ENCODE results near the gene CSHL1.
"Not testable (repeated sequence)": the region's sequence is repeated elsewhere in the genome, so short reads cannot be mapped to it uniquely, and the experiment has no call there.

The CSHL1 gene

DNA sequence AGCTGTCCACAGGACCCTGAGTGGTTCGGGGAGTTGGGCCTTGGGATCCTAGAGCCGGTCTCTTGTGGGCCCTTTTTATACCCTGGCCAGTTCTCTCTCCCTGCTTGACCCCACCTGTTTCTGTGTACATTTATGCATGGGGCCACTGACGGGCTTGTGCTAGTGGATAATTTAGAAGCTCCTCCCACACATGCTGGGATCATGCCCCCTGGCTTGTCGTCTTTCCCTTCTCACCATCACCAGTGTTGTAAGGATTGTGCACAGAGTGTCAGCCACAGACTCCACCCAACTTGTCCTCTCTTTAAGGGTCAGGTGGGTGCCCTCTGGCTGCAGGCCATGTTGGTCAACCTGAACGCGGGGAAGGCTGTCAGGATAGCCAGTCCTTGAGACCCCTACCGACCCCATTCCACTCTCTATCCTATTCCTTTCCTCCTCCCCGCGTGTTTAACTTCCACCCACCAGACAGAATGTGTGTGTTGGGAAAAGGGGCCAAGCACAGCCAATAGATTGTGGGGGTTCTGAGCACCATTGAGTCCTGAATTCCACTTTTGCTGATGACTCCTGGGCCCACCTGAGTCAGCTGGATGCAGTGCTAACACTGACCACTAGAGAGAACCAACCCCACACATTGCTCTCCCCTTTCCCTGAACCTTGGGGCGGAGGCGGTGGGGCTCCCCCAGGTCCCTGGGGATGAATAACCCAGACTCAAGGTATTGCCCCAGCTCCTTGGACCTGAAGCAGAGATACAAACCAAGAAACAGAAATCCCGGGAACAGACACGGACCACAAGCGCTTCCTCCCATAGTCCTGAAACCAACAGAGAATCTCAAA lies 14.3 kb downstream of the CSHL1 start, which contains the start of gene CSH1:
CSH1 (minus strand) TSS at position 51 of the 831 bp plus-strand sequence. CDS start 63 bp downstream, outside the sequence.
- DNase-seq (ENCODE audit: extremely low spot score, insufficient read length, low read depth); FAIRE-seq: not testable (repeated sequence)

DNA sequence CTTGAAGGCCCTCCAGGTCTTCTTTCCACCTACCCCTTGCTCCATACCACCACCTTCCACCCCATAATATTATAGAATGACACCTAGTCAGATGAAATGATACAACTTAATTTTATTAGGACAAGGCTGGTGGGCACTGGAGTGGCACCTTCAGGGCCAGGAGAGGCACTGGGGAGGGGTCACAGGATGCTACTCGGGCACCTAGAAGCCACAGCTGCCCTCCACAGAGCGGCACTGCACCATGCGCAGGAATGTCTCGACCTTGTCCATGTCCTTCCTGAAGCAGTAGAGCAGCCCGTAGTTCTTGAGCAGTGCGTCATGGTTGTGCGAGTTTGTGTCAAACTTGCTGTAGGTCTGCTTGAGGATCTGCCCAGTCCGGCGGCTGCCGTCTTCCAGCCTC lies 16.2 kb downstream of the CSHL1 start:
- FAIRE-seq; DNase-seq (ENCODE audit: extremely low spot score, insufficient read length, low read depth): not testable (repeated sequence)

DNA sequence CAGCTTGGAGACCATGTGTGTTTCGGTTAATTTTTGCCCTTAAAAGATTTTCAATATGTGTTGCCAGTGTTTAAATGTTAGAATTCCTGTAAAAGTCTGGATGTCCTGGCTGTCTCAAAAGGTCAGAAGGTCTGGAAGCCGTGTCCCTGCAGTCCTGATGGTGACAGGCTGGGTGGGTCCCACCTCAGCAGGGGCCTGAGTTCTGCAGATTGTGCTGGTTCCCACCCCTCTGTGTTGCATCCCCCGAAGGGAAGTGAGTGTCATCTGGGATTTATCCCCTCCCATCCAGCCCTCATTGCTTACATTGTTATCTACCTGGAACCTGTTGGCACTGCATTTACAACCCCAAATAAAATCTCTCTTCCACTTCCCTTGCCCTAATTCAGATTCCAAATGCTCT lies 17.0 kb downstream of the CSHL1 start:
- FAIRE-seq; DNase-seq (ENCODE audit: extremely low spot score, insufficient read length, low read depth): not testable (repeated sequence)

DNA sequence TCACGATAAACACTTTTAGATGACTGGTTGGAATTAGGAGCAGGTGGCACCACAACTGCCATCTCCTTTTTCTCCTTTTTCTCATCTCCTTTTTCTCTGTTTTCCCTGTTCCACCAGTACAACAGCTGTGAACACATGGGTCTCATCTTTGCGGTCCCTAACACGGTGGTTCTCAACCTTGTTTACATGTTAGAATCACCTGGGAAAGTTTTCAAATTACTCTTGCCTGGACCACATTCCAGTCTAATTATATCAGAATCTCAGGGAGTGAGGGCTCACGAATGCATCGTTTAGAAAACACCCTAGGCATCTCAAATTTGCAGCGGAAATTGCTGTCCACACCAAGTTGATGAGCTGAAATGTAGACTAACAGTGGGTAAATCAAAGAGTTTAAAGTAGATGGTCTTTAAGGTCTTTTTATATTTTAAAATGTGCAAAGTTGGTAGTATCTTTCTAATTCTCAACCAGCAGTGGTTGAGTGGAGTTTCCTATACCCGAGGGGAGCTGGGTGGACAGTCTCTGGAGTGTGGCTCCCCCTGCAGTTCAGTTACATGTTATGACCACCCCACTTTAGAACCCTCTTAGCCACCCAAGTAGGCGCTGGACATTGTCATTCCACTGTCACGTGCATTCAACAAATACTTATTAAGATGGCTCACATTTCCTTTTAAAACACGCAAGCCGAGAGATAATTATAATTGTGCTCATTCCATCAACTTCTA lies 18.6 kb downstream of the CSHL1 start:
- FAIRE-seq; DNase-seq (ENCODE audit: extremely low spot score, insufficient read length, low read depth): not testable (repeated sequence)

DNA sequence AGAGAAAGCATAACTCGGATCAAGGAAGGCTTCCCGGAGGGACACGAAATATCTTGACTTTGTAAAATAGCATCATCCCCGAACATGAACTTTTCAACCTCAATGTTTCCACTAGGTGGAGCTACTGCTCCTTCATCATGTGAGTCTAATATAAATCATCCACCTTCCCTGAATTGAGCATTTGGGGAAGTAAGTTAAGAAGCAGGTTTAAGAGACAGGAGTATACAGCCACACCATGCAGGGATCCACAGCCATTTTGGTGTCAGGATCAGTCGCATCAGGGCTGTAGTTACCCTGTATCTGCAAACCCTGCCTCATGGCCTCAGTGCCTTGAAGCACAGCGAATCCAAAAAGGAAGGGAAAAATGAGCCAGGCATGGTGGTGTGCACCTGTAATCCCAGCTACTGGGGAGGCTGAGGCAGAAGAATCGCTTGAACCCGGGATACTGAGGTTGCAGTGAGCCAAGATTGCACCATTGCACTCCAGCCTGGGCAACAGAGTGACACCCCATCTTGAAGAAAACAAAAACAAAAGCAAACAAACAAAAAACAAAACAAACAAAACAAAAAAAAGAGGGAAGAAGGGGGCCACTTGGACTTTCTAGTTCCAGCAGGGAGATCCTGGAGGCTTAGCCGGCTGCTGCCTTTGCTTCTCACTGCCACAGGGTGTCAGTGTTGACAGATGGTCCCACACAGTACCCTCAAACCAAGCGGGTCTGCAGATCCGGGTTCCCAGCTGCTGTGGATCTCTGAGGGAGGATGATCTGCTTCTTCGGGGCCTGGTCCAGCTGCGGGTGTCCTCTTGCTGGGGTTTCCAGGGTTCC lies 21.8 kb downstream of the CSHL1 start:
- DNase-seq (ENCODE audit: extremely low spot score, insufficient read length, low read depth), result not testable (repeated sequence)

DNA sequence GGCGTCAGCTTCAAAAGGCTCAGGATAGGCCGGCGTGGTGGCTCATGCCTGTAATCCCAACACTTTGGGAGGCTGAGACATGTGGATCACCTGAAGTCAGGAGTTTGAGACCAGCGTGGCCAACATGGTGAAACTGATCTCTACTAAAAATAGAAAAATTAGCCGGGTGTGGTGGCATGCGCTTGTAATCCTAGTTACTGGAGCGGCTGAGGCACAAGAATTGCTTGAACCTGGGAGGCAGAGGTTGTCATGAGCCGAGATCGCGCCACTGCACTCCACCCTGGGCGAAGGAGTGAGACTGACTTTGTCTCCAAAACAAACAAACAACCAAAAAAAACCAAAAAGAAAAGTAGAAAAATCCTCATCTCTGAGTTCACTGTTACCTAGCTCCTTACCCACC lies 25.9 kb downstream of the CSHL1 start:
- DNase-seq (ENCODE audit: extremely low spot score, insufficient read length, low read depth); FAIRE-seq: not testable (repeated sequence)

More for the DNA sequence above, 21.8 kb downstream of the CSHL1 start:
- peak; percentile 21 for FAIRE-seq

DNA sequence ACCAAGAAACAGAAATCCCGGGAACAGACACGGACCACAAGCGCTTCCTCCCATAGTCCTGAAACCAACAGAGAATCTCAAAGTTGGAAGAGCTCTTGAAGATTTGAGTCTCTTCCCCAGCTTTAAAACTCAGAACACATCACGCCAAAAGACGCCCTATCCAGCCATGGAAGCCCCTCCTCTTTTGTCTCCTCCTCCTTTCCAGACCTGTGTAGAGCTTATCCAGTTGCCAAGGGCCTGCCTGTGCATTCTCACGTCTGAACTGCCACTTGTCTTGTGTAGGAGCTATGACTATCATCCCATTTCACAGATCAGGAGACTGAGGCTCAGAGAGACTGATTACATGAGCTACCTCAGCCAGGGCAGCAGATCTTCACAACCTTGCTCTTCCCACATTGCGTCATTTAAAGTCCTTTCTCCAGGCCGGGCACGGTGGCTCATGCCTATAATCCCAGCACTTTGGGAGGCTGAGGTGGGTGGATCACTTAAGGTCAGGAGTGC lies 28.4 kb downstream of the CSHL1 start:
- DNase-seq (ENCODE audit: extremely low spot score, insufficient read length, low read depth); FAIRE-seq: not testable (repeated sequence)

DNA sequence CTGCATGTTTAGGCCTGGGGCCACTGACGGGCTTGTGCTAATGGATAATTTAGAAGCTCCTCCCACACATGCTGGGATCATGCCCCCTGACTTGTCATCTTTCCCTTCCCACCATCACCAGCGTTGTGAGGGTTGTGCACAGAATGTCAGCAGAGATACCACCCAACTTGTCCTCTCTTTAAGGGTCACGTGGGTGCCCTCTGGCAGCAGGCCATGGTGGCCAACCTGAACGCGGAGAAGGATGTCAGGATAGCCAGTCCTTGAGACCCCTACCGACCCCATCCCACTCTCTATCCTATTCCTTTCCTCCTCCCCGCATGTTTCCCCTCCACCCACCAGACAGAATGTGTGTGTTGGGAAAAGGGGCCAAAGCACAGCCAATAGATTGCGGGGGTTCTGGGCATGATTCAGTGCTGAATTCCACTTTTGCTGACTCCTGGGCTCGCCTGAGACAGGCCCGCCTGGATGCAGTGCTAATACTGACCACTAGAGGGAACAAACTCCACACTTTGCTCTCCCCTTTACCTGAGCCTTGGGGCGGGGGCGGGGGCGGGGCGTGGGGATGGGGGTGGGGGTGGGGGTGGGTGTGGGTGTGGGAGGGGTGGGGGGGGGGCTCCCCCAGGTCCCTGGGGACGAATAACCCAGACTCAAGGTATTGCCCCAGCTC lies 29.0 kb downstream of the CSHL1 start, which contains the start of gene GH2:
GH2 (minus strand) TSS at position 10 of the 667 bp plus-strand sequence. CDS start 143 bp downstream, outside the sequence.
- DNase-seq (ENCODE audit: extremely low spot score, insufficient read length, low read depth) (peak; percentile 45), FAIRE-seq (no peak)

DNA sequence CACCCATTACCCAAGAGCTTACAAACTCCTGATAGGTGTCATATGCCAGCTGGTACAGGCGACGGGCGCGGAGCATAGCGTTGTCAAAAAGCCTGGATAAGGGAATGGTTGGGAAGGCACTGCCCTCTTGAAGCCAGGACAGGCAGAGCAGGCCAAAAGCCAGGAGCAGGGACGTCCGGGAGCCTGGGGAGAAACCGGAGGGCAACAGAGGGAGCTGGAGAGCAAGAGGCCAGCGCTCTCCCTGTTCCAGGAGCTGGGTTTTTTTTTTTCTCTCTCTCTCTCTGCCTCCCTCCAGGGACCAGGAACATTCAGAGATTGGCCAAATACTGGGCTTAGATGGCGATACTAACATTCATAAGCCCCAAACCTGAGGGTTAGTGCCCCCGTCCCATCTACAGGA lies 29.7 kb downstream of the CSHL1 start:
- FAIRE-seq; DNase-seq (ENCODE audit: extremely low spot score, insufficient read length, low read depth): not testable (repeated sequence)

DNA sequence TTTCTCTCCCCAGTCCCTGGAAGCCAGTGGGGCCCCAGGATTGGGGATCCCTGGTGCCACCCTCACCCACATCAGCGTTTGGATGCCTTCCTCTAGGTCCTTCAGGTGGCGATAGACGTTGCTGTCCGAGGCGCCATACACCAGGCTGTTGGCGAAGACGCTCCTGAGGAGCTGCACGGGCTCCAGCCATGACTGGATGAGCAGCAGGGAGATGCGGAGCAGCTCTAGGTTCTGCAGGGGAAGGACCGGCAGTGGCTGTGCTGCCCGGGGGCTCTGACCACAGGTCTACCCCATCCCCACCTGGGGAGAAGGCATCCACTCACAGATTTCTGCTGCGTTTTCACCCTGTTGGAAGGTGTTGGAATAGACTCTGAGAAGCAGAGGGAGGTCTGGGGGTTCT lies 30.4 kb downstream of the CSHL1 start:
- FAIRE-seq (no peak), DNase-seq (ENCODE audit: extremely low spot score, insufficient read length, low read depth) (no peak)

DNA sequence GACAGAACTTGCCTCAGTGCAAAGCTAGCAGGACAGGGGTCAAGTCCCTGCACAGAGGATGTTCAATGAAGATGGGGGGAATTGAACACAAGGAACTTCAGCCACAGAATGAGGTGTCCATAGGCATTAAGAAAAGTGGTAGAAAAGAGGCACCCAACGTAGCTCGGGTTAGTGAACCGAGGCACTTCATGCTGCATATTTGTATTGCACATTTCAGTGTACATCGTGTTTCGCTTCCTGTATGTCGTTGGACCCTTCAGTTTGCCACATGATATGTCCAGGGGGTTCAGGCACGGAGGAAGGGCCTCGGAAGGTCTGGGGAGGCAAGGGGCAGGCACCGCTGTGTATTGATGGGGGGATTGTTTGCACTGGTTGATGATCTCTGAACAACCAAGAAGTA lies 32.6 kb downstream of the CSHL1 start:
- not testable (repeated sequence) for DNase-seq (ENCODE audit: extremely low spot score, insufficient read length, low read depth); FAIRE-seq

DNA sequence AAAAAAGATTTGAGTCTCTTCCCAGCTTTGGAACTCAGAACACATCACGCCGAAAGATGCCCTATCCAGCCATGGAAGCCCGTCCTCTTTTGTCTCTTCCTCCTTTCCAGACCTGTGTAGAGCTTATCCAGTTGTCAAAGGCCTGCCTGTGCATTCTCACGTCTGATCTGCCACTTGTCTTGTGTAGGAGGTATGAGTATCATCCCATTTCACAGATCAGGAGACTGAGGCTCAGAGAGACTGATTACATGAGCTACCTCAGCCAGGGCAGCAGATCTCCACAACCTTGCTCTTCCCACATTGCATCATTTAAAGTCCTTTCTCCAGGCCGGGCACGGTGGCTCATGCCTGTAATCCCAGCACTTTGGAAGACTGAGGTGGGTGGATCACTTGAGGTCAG lies 36.4 kb downstream of the CSHL1 start:
- not testable (repeated sequence) for DNase-seq (ENCODE audit: extremely low spot score, insufficient read length, low read depth); FAIRE-seq

DNA sequence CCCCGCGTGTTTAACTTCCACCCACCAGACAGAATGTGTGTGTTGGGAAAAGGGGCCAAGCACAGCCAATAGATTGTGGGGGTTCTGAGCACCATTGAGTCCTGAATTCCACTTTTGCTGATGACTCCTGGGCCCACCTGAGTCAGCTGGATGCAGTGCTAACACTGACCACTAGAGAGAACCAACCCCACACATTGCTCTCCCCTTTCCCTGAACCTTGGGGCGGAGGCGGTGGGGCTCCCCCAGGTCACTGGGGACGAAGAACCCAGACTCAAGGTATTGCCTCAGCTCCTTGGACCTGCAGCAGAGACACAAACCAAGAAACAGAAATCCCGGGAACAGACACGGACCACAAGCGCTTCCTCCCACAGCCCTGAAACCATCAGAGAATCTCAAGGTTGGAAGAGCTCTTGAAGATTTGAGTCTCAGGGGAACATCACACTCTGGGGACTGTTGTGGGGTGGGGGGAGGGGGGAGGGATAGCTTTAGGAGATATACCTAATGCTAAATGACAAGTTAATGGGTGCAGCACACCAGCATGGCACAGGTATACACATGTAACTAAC lies 36.9 kb downstream of the CSHL1 start:
- not testable (repeated sequence) for DNase-seq (ENCODE audit: extremely low spot score, insufficient read length, low read depth); FAIRE-seq

DNA sequence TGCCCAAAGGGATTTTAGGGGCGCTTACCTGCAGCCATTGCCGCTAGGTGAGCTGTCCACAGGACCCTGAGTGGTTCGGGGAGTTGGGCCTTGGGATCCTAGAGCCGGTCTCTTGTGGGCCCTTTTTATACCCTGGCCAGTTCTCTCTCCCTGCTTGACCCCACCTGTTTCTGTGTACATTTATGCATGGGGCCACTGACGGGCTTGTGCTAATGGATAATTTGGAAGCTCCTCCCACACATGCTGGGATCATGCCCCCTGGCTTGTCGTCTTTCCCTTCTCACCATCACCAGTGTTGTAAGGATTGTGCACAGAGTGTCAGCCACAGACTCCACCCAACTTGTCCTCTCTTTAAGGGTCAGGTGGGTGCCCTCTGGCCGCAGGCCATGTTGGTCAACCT lies 37.5 kb downstream of the CSHL1 start, which contains the start of gene CSH2:
CSH2 (minus strand) TSS at position 101 of the 400 bp plus-strand sequence; CDS start at position 38, 63 bp downstream.
- not testable (repeated sequence) for DNase-seq (ENCODE audit: extremely low spot score, insufficient read length, low read depth); FAIRE-seq

DNA sequence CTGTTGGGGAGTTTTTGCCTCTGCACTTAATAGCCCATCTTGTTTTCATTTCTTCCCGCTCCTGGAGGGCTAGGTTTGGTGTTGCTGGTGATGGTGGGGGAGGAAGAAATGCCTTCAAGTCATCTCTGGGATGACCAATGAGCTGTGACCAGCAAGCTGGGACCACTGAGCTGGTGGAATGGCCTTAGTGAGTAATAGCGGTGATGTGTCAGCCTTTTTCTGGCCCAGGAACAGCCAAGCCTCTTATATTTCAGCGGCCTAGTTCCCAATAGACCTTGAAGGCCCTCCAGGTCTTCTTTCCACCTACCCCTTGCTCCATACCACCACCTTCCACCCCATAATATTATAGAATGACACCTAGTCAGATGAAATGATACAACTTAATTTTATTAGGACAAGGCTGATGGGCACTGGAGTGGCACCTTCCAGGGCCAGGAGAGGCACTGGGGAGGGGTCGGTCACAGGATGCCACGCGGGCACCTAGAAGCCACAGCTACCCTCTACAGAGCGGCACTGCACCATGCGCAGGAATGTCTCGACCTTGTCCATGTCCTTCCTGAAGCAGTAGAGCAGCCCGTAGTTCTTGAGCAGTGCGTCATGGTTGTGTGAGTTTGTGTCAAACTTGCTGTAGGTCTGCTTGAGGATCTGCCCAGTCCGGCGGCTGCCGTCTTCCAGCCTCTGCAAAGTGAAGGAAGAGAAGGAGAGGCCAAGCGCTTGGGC lies 39.3 kb downstream of the CSHL1 start:
- DNase-seq (ENCODE audit: extremely low spot score, insufficient read length, low read depth), result not testable (repeated sequence)

DNA sequence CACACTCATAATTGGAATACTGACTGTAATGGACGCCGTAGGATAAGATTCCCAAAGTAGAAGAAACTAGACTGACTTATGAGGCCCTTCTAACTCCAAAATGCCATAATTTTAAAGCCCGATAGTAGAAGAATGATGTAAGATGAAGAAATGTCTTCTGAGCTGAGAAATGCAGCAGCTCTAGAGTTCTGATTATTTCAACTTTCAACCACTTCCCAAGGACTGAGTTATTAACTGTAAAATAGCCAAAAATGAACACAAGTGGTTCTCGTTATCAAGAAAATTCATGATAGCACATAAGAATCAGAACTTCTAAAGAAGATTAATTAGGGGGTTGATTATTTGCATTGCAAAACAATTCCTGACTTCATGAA lies 40.8 kb downstream of the CSHL1 start:
- not testable (repeated sequence) for FAIRE-seq; DNase-seq (ENCODE audit: extremely low spot score, insufficient read length, low read depth)

More for the DNA sequence above, 39.3 kb downstream of the CSHL1 start:
- FAIRE-seq, result not testable (repeated sequence)

DNA sequence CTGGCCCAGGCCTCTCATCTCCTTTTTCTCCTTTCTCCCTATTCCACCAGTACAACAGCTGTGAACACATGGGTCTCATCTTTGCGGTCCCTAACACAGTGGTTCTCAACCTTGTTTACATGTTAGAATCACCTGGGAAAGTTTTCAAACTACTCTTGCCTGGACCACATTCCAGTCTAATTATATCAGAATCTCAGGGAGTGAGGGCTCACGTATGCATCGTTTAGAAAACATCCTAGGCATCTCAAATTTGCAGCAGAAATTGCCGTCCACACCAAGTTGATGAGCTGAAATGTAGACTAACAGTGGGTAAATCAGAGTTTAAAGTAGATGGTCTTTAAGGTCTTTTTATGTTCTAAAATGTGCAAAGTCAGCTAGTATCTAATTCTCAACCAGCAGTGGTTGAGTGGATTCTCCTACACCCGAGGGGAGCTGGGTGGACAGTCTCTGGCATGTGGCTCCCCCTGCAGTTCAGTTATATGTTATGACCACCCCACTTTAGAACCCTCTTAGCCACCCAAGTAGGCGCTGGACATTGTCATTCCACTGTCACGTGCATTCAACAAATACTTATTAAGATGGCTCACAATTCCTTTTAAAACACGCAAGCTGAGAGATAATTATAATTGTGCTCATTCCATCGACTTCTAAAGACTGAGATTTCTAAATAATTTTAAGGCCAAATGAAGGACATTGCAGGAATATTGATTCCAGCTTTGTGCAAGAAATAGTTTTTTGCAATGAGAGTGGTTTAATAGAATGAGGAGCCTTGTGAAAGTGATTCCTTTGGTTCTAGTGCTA lies 41.4 kb downstream of the CSHL1 start:
- not testable (repeated sequence) for DNase-seq (ENCODE audit: extremely low spot score, insufficient read length, low read depth); FAIRE-seq
